Muscle of back (tissue), 11 donors: Measurements from ENCODE around the gene MRPL40. TPM values are rescaled to one million over a fixed set of nuclear protein-coding genes. Genes with fewer than 3 reads are reported as not detected.
"Not testable (repeated sequence)": the region's sequence is repeated elsewhere in the genome, so short reads cannot be mapped to it uniquely, and the experiment has no call there.

Experiments used
- DNase-seq, 3 donors: peaks; one replicate each; pipeline versions ENCODE4 v3.0.0 to v3.0.0-alpha.2; 2013
- polyA plus RNA-seq, 10 donors: library from polyadenylated mRNA; unstranded; fragments of 120-200 nt; gene quantifications; one replicate each; pipeline ENCODE4 v1.2.1, GENCODE V29; 2013; ENCODE audit not compliant: insufficient read length in 10 of 10

Gene MRPL40
- polyA plus RNA-seq, 10 donors = 28.0 to 36.7 (median 32.4) TPM

DNA sequence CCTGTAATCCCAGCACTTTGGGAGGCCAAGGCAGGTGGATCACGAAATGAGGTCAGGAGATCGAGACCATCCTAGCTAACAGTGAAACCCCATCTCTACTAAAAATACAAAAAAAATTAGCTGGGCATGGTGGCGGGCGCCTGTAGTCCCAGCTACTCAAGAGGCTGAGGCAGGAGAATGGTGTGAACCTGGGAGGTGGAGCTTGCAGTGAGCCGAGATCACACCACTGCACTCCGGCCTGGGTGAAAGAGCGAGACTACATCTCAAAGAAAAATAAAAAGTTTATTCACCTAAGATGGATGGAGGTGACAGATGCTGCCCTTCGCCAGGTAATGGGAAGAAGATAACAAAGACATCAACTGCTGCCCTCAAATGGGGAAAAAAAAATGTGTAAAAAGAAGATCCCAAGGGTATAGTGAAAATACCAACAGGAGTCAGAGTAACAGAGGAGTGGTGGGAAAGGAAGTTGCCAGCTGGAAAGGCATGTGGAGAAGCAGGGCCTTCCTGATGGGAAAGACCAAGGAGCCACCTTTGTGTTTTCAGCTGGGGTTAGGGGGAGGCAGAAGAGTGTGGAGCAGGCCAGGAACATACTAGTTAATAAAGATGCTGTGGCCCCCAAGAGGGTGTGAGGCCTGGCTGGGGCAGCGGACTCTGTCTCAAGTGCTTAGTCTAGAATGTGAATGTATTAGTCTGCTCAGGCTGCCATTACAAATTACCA lies 4.3 kb downstream of the MRPL40 start:
- DNase-seq = not testable (repeated sequence)

DNA sequence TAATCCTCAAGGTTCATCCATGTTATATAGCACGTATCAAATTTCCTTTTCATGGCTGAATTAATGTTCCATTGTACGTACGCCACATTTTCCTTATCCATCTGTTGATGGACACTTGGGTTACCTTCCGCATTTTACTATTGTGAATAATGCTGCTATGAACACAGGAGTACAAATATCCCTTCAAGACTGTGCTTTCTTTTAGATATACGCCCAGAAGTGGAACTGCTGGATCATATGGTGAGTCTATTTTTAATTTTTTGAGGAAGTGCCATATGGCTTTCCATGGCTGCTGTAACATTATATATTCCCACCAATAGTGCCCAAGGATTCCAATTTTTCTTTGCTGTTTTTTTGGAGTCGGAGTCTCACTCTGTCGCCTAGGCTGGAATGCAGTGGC lies 6.0 kb downstream of the MRPL40 start:
- no peak for DNase-seq

DNA sequence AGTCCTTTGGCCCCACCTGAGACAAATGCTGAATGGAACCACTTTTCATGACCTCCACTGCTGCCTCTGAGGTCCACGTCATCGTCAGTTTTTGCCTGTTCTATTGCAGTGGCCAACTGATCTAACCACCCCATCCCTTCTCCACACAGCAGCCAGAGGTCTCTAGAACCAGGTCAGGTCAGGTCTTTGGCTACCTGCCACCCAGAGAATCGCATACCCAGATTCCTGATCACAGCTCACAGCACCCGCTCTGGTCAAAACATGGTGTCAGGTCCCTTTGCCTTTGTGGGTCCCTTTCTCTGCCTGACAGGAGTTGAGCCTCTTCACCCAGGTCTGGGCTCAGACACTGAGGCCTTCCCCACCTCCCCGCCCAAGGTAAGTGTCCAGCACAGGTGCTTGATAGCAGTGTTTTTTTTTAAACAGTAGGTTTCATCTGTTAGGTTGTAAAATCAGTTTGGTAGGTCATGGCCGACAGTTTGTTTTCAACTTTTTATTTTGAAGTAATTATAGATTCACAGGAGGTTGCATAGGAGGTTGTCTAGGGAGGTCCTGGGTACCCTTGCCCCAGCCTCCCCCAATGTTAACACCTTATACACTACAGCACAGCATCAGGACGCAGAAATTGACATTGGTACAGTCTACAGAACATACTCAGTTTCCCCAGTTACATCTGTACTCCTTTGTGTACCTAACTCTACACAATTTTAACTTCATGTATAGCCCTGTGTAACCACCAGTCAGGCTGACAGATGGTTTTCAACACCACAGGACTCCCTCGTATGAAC lies 8.3 kb downstream of the MRPL40 start:
- no peak for DNase-seq

- no peak for DNase-seq
Observed at GRCh38 chr22:19442166-19442565, 9.8 kb downstream of the MRPL40 start.

GRCh38 chr22:19443544-19444211 lies 11.3 kb downstream of the MRPL40 start:
- DNase-seq = no peak

DNA sequence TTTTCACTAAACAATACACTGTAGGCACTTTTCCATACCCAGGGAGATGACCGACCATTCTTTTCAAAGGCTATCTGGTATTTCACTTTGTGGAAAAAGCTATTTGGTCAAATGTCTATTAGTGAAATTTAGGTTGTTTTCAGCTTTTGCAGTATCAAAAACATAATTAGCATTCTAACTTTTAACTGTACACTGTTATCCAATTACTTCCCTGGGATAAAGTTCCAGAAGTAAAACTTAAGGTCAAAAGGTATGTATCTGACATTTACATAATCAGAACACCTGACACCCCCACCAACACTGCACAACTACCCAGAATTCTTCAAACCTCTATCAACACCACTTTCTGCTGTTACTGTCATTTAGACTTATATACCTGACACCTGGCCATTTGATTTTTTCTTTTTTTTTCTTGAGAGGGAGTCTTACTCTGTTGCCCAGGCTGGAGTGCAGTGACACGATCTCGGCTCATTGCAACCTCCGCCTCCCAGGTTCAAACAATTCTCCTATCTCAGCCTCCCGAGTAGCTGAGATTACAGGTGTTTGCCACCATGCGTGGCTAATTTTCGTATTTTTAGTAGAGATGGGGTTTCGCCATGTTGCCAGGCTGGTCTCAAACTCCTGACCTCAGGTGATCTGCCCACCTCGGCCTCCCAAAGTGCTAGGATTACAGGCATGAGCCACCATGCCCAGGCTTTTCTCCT lies 13.1 kb downstream of the MRPL40 start:
- DNase-seq = not testable (repeated sequence)

GRCh38 chr22:19446603-19447329 lies 14.4 kb downstream of the MRPL40 start:
- no peak for DNase-seq

DNA sequence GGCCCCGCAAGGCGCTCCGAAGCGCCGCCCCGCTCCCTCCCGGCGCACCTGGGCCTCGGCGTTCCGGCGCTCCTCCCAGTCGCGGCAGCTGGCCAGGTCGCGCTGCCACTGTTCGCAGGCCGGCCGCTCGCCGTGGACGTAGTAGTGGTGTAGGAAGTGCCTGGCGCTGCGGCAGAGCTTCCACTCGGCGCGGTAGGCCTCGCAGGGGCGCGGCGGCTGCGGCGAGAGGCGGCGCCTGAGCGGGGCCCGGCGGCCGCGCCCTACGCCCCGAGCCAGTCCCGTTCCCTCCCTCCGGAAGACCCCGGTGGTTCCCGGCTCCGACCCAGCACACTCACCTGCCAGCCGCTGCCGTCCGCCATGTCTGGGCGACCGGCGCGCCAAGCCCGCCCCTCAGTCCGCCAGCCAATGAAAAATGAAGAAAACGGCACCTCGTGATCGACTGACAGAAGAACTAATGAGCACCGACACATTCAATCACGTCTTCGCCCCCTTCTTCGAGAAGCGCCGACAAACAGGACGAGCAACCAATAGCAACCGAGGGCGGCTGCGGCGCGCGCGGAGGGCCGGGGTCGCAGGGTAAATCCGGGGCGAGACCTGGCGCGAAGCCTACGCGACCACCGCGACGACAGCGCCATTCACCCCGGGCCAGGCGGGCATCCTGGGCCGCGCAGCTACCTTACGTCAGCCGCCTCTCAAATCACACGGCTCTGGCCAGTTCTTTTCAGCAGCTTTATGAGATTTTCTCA lies 15.2 kb downstream of the MRPL40 start, which contains the start of gene C22orf39:
TSS of gene C22orf39 (minus strand) at position 382 of the 746 bp plus-strand sequence. CDS start at position 359, 23 bp downstream.
- DNase-seq = peak; percentile 92 to 96 (median 93)

DNA sequence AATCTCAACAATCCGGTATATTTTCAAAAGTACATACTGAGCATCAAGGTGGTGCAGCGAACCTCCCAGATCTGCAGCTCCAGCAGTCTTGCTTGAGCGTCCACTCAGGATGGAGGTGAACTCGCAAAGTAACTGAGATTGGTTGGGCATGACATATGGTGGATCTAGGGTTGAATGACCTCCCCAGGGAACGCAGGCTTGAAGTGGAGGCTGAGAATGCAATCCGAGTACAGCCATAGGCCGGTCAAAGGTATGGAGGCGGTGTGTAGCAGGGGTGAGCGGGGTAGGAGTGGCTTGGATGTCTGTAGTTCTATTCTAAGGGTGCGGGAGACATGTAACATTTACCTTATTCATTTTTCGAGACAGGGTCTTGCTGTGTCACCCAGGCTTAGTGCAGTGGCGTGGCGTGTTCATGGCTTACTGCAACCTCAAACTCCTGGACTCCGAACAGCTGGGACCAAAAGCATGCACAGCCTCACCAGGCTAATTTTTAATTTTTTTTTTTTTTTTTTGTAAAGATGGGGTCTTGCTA lies 15.8 kb downstream of the MRPL40 start:
- DNase-seq = peak; percentile 53 to 86 (median 64)

DNA sequence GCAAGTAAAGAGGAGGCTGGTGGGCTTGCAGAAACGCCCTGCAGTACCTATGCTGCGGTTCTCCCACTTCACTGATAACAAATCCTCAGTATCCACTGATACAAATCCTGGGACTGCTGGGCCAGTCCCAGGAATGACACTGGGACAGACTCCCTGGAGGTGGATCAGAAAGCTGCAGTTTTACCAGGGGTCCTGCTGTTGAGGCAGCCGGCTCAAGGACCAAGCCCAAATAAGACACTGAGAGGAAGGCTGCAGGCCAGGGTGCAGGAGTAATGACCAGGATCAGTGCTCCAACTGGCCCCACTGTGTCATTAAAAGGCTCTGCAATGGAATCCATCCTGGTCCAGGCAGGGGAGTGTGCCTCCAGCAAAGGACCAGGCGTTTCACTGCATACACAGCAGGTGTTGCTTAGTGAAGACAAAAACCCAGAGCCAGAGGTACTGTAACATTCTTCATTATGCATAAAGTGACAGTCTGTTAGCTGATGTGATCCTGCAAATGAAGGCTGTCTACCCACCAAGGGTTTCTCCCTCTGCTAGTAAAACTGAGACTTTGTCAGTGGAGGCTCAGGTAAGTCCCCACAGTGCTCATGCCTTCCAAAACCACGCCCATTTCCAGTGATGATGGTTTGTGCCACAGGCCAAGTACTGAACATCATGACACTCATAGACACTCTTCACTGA lies 16.5 kb downstream of the MRPL40 start:
- DNase-seq = no peak

- DNase-seq = no peak
Observed at GRCh38 chr22:19449422-19449767, 17.1 kb downstream of the MRPL40 start.

DNA sequence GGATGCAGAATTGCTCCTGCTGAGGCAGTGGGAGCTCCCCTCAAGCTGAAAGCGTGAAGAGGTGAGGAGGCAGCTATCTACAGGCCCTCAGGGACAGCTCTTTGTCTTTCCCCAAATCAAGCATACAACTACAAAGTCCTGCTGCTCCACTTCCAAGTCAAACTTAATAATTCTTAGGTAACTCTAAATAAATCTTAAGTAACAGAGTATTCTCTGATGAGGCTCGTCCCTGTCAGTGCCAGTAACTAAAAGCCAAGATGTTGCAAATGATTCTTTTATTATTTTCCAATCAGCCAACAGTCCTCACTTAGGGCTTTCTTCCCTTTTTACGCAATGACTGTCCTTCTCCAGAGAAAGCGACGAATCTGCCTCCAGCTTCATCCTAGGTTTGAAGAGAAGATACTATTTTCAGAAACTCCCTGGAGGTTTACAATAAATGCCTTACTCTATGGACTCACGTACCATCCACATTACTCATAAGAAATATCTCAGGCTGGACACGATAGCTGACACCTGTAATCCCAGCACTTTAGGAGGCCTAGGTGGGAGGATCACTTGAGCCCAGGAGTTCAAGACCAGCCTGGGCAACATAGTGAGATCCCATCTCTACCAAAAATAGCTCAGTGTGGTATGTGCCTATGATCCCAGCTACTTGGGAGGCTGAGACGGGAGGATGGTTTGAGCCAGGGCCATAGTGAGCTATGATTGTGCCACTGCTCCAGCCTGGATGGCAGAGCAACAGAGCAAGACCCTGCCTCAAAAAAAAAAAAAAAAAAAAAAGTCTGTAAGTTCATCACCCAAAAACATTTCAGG lies 18.2 kb downstream of the MRPL40 start:
- DNase-seq = no peak

GRCh38 chr22:19451570-19451969 lies 19.2 kb downstream of the MRPL40 start:
- no peak for DNase-seq

DNA sequence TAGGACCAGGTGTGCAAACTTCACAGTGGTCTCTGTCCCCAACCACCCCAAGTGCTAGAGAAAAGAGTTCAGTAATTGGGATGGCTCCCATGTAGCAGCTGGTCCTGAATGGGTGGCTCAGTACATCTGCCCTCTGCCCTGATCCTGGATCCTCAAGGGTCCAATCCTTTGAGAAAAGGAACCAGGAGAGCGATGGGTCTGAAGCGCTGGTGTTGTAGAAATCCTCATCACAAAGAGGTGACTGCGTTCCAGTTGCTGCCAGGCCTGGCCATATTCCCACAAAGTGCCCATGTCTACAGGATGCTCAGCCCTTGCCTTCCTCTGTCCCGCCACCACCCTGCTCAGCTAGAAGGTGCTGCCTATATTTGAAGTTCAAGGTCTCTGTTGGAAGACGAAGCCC lies 21.4 kb downstream of the MRPL40 start:
- no peak for DNase-seq

- DNase-seq = no peak
Observed at GRCh38 chr22:19454156-19454555, 21.8 kb downstream of the MRPL40 start.

GRCh38 chr22:19455033-19455432 lies 22.7 kb downstream of the MRPL40 start:
- DNase-seq = no peak

DNA sequence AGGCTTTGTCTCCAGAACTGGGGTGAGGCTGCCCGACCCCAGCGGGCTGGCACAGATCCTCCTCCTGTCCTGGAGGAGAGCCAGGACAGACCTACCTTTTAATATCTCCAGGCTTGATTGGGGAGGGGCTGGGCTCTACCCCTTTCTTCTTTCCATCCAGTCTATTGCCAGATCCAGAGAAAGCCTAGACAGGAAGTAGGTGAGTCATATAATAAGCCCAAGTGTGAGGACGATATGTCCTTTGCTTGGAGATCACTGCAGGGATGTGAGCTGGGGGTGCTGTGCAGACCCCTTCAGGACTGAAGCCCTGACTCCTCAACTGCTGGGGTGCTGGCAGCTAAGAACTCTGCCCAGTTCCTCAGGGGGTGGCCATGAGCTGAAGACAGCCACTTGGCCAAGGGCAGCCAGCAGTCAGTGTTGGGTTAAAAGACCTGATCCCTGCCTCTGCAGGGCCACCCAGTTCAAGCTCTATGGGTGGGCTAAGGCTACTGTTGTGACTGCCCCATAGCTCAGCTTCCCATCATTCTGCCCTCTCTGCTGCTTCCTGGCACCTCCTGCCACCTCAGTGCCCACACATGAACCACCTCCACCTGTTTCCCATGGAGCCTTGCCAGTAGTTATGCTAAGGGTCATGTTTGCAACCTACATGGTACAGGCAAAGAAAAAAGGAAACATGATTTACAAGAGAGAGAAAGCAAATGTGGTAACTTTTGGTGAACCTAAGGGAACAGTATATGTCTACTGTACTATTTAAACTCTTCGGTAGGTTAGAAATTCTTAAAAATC lies 23.4 kb downstream of the MRPL40 start:
- no peak for DNase-seq

DNA sequence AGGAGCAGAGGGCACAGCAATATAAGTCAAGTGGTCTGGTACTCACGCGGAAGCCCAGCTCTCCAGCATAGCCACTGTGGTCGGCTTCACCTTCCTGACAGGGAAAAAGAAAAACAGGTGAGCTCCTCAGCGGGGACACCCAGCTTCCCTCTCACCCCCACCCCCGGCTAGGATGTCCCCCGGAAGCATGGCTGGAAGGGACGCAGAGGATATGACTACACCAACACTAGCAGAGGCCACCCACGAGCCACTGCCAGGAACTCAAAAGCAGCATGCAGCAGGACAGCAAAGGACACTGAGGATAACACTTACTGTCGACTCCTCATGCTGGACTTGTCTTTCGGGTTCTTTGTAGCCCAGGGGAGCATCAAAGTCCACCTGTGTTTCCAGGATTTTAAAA lies 24.2 kb downstream of the MRPL40 start:
- no peak for DNase-seq
